ENCODE measurements around the gene VPS37B. TPM values are rescaled to one million over a fixed set of nuclear protein-coding genes. Genes with fewer than 3 reads are reported as not detected.

Gene VPS37B
- total RNA-seq, 1 donor from 2014 or later, result 9.5 TPM

DNA sequence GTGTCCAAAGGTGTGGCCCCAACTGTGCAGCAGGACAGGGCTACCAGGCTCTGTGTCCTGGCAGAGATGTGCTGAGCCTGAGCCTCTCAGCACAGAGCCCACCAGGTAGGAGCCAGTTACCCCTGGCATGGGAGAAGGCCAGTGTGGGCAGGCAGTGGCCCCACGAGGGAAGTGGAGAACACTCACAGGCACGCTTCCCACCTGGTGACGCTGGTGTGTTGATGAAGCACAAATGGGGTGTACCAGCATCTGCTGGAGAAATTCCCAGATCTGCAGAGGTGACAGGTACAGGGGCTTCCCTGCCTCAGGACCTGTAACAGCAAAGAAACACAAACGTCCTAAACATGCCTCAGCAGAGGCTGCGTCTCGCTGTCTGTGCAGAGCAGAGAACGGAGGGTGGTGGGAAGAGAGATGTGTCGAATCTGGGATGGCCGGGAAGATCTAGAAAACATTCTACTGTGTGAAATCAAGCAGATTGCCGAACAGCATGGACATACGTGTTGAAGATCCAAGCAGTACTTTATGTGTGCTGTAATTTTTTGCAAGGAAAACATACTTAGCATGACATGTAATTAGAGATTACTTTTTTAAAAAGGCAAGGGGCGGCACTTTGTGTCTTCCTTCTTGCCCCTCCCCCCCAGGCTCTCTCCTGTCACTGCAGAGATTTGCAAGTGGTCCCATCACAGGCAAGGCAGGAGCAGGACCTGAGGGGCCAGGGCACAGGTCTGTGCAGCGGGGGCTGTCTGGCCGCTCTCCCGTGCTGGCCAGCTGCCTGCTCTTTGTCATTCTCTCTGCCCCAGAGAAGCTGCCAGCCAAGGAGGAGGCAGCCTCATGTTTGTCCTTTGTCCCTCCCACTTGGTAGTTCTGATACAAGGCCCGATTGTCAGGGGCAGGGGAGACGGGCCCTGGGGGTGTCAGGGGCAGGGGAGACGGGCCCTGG is 43.3 kb downstream of the VPS37B start:
- H3K4me3 Mint-ChIP-seq, result no peak overlapping the region
- no peak for DNase-seq
- no peaks in the 10 kb centered on the region for H3K9me3 Mint-ChIP-seq
- H3K27me3 Mint-ChIP-seq, result no peaks in the 10 kb centered on the region
- no peaks in the 10 kb centered on the region for H3K36me3 Mint-ChIP-seq (ENCODE audit: low read depth)
- intact Hi-C loops (cut with micrococcal nuclease), result no loop called here
- H3K4me1 Mint-ChIP-seq, result no peaks in the 10 kb centered on the region
- no peak overlapping the region for H3K27ac Mint-ChIP-seq

DNA sequence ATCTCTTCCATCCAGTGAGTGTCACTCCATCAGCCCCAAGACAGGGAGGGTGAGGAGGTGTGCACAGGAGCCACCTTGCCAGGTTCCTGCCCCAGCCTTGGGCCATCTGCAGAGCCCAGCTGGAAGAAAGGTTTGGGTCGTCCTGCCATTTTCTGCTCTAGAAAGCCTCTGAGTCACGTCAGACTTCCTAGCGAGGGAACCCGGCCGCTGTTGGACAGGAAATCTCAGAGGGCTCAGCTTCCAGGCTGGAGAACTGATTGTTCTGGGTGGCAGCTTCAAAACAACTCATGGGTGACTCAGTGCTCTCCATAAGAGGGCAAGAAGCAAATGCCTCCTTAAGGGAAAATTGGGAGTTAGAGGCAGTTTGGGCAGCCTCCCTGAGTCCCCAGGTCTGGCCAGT is 44.1 kb downstream of the VPS37B start:
- intact Hi-C loops (cut with micrococcal nuclease), result no loop called here
- H3K4me1 Mint-ChIP-seq, result no peaks in the 10 kb centered on the region
- DNase-seq, result no peak
- no peaks in the 10 kb centered on the region for H3K9me3 Mint-ChIP-seq
- no peak overlapping the region for H3K27ac Mint-ChIP-seq
- no peaks in the 10 kb centered on the region for H3K27me3 Mint-ChIP-seq
- no peak overlapping the region for H3K4me3 Mint-ChIP-seq
- H3K36me3 Mint-ChIP-seq (ENCODE audit: low read depth), result no peaks in the 10 kb centered on the region

DNA sequence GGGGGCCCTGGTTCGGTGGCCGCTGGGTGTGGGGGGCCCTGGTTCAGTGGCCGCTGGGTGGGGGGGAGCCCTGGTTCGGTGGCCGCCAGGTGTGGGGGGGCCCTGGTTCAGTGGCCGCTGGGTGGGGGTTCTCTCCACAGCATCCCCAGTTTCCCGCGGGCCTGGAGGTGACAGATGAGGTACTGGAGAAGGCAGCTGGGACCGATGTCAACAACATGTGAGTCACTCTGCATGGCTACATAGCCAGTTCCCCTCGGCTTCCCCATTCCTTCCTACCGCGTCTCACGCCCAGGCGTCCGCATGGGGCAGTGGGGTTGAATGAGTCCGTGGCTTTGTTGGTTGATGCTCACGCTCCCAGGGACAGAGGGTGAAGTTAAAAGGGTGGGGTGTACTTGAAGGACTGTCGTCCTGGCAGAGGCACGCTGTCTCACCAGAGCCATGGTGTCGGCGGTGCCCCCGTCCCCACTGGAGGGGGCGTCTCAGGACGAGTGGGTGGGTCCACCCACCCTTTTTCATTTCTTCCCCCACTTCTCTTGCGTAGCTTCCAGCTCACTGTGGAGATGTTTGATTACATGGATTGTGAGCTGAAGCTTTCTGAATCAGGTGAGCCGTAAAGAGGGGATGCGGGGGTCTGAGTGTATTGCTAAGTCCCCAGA is 45.1 kb downstream of the VPS37B start:
- H3K4me1 Mint-ChIP-seq, result no peaks in the 10 kb centered on the region
- no peaks in the 10 kb centered on the region for H3K9me3 Mint-ChIP-seq
- intact Hi-C loops (cut with micrococcal nuclease), result no loop called here
- H3K27me3 Mint-ChIP-seq, result no peaks in the 10 kb centered on the region
- no peaks in the 10 kb centered on the region for H3K36me3 Mint-ChIP-seq (ENCODE audit: low read depth)
- DNase-seq, result no peak
- H3K4me3 Mint-ChIP-seq, result no peak overlapping the region
- H3K27ac Mint-ChIP-seq, result no peak overlapping the region

DNA sequence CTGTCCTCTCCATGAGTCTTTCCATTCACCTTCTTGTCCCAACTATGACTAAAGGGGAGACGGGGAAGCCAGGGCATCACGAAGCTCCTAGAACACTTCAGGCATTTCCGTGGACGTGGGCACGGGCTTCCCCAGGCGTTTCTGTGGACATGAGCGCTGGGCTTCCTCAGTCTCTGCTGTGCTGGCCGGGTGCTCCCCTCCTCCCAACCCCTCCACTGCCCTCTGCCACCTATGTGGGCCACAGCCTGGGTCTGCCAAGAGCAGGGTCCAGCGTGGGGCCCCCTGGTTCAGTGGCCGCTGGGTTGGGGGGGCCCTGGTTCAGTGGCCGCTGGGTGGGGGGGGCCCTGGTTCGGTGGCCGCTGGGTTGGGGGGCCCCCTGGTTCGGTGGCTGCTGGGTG is 45.9 kb downstream of the VPS37B start:
- no peak for DNase-seq
- intact Hi-C loops (cut with micrococcal nuclease), result no loop called here
- no peak overlapping the region for H3K4me3 Mint-ChIP-seq
- H3K27ac Mint-ChIP-seq, result no peak overlapping the region
- no peaks in the 10 kb centered on the region for H3K27me3 Mint-ChIP-seq
- H3K36me3 Mint-ChIP-seq (ENCODE audit: low read depth), result no peaks in the 10 kb centered on the region
- H3K9me3 Mint-ChIP-seq, result no peaks in the 10 kb centered on the region
- H3K4me1 Mint-ChIP-seq, result no peaks in the 10 kb centered on the region

DNA sequence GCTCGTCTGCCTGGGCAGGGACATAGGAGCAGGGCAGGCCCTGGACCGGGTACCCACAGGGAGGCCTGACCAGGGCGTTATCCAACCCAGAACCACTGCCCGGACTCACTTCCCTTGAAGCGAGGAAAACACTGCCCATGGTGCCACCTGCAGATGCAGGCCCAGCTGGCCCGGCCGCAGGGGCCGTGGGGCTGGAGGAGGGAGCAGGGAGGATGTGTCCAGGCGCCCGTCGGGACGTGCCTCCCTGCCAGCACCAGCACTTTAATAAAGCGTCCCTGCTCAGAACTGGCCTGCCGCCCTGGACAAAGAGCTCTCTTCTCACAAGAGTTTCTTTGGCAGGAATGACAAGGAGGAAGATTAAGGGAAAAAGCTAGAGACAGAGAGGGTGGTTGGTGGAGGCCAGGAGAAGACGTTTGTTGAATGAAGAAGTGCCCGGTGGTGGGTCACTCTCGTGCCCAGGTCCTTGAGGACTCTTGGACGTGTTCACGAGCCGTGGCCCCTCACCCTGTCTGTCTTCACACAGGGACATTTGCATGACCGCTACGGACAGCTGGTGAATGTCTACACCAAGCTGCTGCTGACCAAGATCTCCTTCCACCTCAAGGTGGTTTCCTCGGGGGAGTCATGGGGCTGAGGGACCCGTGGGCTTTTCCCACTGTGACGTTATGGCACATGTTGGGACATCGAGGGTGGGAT is 46.4 kb downstream of the VPS37B start:
- Mint-ChIP-seq H3K27me3 (no peaks in the 10 kb centered on the region), H3K4me1 (no peaks in the 10 kb centered on the region), H3K4me3 (no peak overlapping the region), H3K36me3 (ENCODE audit: low read depth) (no peaks in the 10 kb centered on the region), H3K9me3 (no peaks in the 10 kb centered on the region), H3K27ac (no peak overlapping the region)
- no peak for DNase-seq
- intact Hi-C loops (cut with micrococcal nuclease), result no loop called here

DNA sequence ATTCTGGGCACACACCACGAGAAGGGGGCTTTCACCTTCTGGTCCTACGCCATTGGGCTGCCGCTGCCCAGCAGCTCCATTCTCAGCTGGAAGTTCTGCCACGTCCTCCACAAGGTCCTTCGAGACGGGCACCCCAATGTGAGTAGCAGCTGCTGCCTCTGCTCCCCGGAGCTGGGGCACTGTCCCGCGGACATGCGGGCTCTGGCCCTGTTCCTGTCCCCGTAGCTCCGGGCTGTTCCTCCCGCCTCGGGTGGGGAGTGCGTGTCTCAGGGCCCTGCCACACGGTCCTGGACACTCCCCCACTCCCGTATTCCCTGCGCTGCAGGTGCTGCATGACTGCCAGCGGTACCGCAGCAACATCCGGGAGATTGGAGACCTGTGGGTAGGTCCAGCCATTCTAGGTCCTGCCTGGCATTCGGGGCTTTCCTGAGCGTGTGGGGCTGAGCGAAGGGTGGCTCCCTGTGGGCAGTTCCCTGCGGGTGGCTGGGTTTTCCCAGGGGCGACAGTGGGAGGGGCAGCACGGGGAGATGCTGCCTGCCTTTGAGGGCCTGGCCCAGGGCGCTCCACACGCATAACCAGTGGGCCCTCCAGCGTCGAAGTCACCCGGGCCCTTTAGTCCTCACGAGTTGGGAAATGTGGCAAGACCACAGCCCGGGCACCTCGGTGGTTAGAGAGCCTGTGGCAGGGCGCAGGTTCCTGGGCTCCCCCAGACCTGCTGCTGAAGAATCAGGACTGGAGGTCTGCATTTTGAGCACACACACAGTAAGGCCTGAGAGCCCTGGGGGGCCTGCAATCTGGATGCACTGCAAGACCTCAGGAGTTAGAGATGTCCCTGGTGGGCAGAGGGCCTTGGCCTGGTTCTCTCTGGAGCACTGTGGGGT is 47.2 kb downstream of the VPS37B start:
- Mint-ChIP-seq H3K27me3 (no peaks in the 10 kb centered on the region), H3K27ac (no peak overlapping the region), H3K4me1 (no peaks in the 10 kb centered on the region), H3K4me3 (no peak overlapping the region), H3K9me3 (no peaks in the 10 kb centered on the region), H3K36me3 (ENCODE audit: low read depth) (no peaks in the 10 kb centered on the region)
- no peak for DNase-seq
- intact Hi-C loops (cut with micrococcal nuclease), result no loop called here

DNA sequence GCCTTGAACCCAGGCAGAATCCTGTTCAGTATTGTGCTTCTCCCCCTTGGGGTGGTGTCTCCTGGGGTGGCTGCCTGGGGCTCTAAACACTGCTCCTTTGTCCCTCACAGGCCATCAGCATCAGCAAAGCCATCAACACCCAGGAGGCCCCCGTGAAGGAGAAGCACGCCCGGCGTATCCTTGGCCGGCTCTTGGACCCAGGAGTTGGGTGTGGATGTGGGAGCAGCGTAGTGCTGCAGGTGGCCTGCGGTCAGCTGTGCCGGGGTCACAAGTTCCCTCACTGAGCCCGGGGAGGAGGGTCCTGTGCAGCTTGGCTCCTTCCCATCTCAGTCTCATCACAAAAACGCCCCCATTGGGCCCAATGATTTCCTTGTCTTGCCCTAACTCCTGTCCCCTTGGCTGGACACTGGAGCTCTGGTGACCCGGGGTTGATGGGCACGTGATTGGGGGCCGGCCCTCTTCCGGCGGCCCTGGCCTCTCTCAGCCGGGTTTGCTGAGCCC is 48.0 kb downstream of the VPS37B start:
- no peaks in the 10 kb centered on the region for H3K36me3 Mint-ChIP-seq (ENCODE audit: low read depth)
- H3K9me3 Mint-ChIP-seq, result no peaks in the 10 kb centered on the region
- no peaks in the 10 kb centered on the region for H3K4me1 Mint-ChIP-seq
- H3K27me3 Mint-ChIP-seq, result no peaks in the 10 kb centered on the region
- H3K4me3 Mint-ChIP-seq, result no peak overlapping the region
- intact Hi-C loops (cut with micrococcal nuclease), result no loop called here
- DNase-seq, result no peak
- H3K27ac Mint-ChIP-seq, result no peak overlapping the region

DNA sequence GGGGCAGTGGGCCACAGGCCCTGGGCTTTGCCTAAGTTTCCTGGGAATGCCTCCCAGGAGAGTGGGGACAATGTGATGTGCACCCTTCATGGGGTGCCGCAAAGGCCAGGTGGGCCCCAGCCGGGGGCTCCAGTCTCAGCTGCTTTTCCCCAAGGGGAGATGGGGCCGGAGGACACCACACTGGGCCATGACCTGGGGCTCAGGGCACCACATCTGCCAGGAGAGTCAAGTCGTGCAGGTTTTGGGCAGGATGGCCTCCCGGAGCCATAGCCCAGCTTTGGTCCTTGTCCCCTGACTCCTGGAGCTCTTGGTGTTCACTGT is 48.4 kb downstream of the VPS37B start:
- no peak for DNase-seq
- Mint-ChIP-seq H3K27me3 (no peaks in the 10 kb centered on the region), H3K4me1 (no peaks in the 10 kb centered on the region), H3K4me3 (no peak overlapping the region), H3K9me3 (no peaks in the 10 kb centered on the region), H3K27ac (no peak overlapping the region), H3K36me3 (ENCODE audit: low read depth) (no peaks in the 10 kb centered on the region)
- intact Hi-C loops (cut with micrococcal nuclease), result no loop called here

DNA sequence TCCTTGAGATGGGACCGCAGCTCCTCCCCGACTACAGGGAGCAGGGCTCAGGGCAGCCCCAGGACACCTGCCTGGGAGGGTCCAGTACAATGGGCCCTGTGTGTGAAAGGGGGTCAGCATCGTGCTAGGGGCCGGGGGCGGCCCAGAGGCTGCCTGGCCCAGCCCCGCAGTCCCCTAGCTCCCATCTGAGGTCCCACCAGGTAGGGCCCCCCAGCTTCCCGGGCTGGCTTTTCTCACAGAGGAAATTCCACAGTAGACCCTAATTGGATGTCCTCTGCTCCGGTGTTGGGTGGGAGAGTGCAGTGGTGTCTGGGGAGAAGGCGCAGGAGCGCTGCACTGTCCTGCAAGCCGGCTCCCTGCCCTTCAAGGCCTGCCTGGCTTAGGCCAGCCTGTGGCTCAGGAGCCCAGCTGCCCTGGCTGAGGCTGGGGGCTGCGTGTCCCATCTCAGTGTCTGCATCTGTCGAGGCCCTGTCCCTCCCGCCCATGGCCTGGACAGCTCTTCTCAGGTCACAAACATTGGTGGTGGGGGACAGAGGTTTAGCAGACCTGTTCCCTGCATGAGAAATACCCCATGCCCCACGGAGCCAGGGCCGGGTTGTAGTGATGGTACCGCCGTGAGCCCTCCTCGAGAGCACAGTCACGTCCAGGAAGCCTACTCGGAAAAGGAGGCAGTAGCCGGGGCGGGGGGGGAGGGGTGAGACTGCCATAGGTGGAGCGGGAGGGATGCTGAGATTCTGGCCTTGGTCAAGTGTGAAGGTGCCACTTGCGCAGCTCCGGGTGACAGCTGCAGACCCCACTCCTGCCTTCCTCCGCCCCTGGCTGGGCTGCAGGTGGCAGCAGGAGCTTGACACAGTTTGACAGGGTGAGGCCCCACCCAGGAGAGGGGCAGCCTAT is 49.1 kb downstream of the VPS37B start:
- no peak for DNase-seq
- Mint-ChIP-seq H3K4me1 (no peaks in the 10 kb centered on the region), H3K9me3 (no peaks in the 10 kb centered on the region), H3K27me3 (no peaks in the 10 kb centered on the region), H3K4me3 (no peak overlapping the region), H3K36me3 (ENCODE audit: low read depth) (no peaks in the 10 kb centered on the region), H3K27ac (no peak overlapping the region)
- intact Hi-C loops (cut with micrococcal nuclease), result no loop called here

DNA sequence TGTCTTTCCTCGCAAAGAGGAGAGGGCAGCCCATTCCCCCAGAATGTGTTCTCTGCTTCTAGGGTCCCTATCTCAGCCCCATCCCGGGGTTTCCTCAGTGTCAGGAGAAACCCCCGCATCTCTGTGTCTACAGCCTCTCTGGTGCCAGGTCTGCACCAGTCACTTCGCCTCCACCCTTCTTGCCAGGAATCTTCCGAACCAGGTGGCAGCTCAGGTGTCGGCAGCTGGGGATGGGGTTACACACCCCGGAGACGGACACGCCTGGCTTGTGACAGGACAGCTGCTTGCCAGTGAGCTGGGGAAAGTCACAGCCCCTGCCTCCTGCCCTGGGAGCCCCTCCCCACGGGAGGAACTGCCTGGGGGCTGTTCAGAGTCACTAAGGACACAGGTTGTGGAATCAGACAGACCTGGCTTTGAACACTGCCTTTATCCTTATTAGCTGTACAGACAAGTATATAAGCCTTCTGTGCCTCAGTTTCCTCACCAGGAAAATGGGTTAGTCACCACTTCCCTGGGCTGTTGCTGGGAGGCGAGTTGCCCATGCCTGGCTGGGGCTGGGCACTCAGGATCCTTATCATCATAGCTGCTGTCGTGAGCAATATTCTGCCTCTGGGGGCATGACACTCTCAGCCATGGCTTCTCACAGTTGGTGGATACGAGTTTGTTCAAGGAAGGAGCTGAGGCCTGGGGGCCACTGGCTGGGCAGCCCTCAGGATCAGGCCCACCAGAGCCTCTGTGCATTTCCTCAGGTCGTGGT is 49.9 kb downstream of the VPS37B start:
- Mint-ChIP-seq H3K9me3 (no peaks in the 10 kb centered on the region), H3K27ac (no peak overlapping the region), H3K27me3 (no peaks in the 10 kb centered on the region), H3K36me3 (ENCODE audit: low read depth) (no peaks in the 10 kb centered on the region), H3K4me1 (no peaks in the 10 kb centered on the region), H3K4me3 (no peak overlapping the region)
- intact Hi-C loops (cut with micrococcal nuclease), result no loop called here
- DNase-seq, result no peak

DNA sequence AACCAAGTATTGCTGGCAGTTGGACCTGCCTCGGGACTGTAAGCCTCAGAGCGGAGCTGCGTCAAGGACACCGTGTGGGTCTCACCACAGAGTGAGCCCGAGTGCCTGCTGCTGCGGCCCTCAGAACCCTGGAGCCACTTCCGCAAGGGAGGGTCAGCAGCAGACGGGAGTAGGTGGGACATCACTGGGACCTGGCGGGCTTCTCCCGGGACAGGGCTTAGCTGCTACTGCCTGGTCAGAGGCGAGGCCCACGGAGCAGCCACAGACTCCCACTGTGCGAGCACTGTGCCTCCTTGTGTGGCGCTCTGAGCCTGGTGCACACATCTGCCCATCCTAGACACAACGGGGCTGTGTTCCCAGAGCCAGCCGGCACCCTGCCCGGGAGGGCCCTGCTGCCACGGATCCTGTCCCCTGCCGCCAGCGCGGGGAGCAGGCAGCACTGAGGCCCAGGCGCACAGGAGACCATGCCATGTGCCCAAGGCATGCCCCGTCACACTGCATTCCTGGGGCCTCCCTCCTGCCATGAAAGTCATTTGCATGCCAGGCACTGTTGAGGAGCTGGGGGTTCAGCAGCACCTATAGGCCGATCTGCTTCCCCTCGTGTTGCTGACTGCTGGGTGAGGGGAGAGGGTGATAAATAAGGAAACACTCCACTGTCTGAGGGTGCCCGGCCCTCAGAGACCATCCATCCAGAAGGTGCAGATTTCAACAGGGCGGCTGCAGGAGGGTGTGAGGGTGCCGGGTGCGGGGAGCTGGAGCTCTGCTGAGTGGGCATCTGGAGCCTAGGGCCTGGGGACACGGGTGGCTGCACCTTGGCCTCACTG is 50.7 kb downstream of the VPS37B start:
- intact Hi-C loops (cut with micrococcal nuclease), result no loop called here
- no peaks in the 10 kb centered on the region for H3K9me3 Mint-ChIP-seq

More for the DNA sequence above, 50.7 kb downstream of the VPS37B start:
- Mint-ChIP-seq H3K4me3 (no peak overlapping the region), H3K27ac (no peak overlapping the region), H3K36me3 (ENCODE audit: low read depth) (no peaks in the 10 kb centered on the region), H3K4me1 (no peaks in the 10 kb centered on the region), H3K27me3 (no peaks in the 10 kb centered on the region)
- no peak for DNase-seq

Measured in activated CD4-positive, alpha-beta T cell treated with anti-CD3 and anti-CD28 coated beads, Interleukin-2, amount 10 ng/mL, durations not matched to agents 24 days and 14 days (primary cell).